GM18861 (cell line): ENCODE measurements around the gene WDR74.
A peak's percentile ranks its signal among the peaks of the same experiment; 100 is the strongest.
"Not testable (repeated sequence)": the region's sequence is repeated elsewhere in the genome, so short reads cannot be mapped to it uniquely, and the experiment has no call there.

Experiments
- ATAC-seq: cut with Tn5 transposase; IDR thresholded peaks from one replicate; pipeline ENCODE4 v1.9.1; 2021; ENCODE audit not compliant: unreplicated experiment

The WDR74 gene

GRCh38 chr11:62842171-62842741, 2.9 kb upstream of the WDR74 start:
- no peak for ATAC-seq

DNA sequence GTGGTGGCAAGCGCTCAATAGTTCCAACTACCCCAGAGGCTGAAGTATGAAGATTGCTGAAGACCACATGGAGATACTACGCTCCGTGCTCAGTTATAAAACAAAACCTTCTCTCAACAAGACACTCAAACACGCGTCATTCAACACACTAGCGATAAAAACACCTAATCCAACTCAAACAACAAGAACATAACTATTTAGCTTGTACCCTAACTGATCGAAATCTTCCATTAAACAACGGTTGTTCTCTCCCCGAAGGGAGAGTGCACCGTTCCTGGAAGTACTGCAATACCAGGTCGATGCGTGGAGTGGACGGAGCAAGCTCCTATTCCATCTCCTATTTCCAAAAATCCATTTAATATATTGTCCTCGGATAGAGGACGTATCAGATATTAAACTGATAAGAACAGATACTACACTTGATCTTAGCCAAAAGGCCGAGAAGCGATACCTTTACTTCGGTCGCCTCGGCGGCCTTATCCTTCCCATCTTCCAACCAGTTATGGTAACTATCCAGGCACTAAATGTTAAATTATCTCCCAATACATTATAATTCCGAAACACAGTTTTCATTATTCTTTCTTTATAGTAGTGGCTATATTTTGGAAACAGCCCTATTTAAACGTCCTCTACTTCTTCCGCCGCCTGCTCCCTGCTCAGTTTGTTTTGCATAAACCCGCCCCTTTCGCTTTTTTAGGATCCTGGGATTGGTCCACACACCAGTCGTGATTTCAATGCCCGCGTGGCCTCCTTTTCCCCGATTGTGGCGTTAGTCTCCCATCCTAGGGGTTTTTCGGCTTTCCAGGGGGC, 2.2 kb upstream of the WDR74 start:
- ATAC-seq = peak; percentile 54

DNA sequence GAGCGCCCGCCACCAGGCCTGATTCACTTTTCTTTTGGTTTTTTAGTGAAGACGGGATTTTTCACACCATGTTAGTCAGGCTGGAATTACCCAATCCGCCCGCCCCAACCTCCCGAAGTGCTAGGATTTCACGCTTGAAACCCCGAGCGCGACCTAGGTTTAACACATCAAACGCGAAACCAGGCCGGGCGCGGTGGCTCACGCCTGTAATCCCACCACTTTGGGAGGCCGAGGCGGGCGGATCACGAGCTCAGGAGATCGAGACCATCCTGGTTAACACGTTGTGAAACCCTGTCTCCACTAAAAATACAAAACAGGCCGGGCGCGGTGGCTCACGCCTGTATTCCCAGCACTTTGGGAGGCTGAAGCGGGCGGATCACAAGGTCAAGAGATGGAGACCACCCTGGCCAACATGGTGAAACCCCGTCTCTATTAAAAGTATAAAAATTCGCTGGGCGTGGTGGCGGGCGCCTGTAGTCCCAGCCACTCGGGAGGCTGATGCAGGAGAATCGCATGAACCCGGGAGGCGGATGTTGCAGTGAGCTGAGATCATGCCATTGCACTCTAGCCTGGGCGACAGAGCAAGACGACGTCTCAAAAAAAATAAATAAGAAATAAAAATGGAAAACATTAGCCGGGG, 1.5 kb upstream of the WDR74 start:
- not testable (repeated sequence) for ATAC-seq

DNA sequence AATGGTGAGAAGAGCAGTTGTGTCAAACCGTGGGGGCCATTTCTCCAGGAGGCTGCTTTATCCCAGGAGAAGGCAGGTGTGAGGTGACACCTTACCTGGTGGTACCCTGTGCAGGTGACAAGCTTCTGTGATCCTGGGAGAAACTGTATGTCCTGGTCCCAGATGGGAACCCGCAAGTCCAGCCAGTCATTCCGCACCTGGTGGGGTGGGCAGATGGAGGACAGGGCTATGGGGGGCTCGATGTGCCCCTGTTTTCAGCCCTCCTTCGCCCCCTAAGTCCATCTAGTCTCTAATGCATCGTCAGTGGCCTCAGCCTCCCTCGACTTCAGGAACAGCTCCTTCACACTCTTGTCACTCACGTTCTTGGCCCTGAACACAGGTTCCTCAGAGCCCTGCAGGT, 4.1 kb downstream of the WDR74 start:
- ATAC-seq = no peak

GRCh38 chr11:62832336-62833234, 6.8 kb downstream of the WDR74 start, which contains the start of gene TEX54:
Gene TEX54, minus strand, starts transcription at chr11:62832841.
- ATAC-seq = no peak

GRCh38 chr11:62831520-62832335, 7.7 kb downstream of the WDR74 start, which contains the start of gene STX5:
Gene STX5, minus strand, starts transcription at chr11:62832051. Its CDS starts 808 bp downstream, at chr11:62831243.
- ATAC-seq = peak; percentile 67

DNA sequence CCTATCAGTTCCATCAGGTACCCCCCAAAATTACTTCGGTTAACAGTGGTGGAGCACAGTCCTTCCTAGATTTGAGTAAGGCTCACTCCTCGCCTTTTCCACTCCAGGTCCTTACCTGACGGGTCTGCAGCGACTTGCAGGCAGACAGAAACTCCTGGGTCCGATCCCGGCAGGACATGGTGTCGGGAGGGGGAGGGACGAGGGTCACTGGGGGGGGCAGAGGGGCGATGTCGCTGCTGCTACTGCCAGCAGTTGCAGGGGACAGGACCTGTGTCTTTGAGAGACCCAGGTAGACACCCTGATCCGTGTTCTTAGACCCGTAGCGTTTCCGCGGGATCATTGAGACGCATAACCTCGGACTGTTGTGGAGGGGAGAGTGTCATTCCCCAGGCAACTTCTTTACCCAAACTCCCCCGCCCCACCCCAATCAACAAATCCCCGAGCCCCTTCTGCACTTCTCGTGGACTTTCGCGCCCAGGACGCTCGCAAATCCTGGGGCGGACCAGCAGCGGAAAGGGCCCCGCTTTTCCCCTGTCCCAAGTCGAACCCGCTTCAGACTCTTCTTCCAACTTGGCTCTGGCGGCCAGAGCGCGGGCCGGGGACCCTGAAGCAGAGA, 8.4 kb downstream of the WDR74 start:
- ATAC-seq = no peak

- not testable (repeated sequence) for ATAC-seq
These were observed 11.3 kb downstream of the WDR74 start for GRCh38 chr11:62828130-62828529.

GRCh38 chr11:62823677-62824076, 15.7 kb downstream of the WDR74 start:
- ATAC-seq = no peak

DNA sequence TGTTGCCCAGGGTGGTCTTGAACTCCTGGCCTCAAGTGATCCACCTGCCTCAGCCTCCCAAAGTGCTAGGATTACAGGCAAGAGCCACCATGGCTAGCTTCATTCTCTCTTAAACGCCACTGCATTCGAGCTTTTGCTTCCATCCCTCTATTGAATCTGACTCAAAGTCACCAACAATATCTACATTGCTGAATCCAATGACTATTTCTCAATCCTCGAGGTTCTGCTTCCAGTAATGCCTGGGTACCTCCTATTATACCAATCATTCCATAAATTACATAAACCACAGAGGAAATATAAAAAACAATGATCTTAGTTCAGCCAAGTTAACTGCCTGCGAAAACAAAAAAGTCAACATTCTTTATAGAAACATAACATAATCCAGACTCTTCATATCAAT, 22.3 kb downstream of the WDR74 start:
- no peak for ATAC-seq

GRCh38 chr11:62816557-62816956, 22.8 kb downstream of the WDR74 start:
- ATAC-seq = no peak

- no peak for ATAC-seq
These were observed 27.7 kb downstream of the WDR74 start for GRCh38 chr11:62811659-62812058.

- ATAC-seq = no peak
These were observed 28.6 kb downstream of the WDR74 start for GRCh38 chr11:62810748-62811147.

DNA sequence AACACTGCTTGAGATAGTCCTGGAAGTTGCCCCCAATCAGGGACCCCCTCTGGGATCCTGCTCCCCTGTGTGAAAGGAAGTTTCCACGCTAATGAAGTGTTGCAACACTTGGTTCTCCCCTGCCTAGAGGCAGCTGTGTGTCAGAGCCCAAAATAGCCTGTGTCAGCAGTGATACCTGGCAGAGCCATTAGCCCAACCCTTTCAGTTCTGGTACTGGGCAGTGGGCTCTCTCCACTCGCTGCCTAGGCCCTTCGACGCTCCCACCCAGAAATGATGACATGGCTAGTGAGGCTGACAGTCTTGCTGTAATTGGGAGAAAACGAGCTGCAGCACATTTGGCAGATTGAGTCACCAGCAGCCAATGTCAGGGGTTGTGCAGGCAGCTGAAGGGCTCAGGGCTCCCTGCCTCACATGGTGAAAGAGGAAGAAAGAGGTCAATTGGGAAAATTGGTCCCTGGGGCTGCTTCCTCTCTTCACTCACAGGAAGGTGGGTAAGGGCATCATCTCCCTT, 32.7 kb downstream of the WDR74 start:
- ATAC-seq = no peak

GRCh38 chr11:62805961-62806441, 33.4 kb downstream of the WDR74 start:
- no peak for ATAC-seq

- peak; percentile 84 for ATAC-seq
These were observed 34.1 kb downstream of the WDR74 start, which contains the start of gene NXF1 for GRCh38 chr11:62805076-62805892. Gene NXF1, minus strand, starts transcription at chr11:62805440. Its CDS starts 84 bp downstream, at chr11:62805356.

GRCh38 chr11:62804310-62805075, 34.9 kb downstream of the WDR74 start:
- no peak for ATAC-seq

- ATAC-seq = no peak
These were observed 38.3 kb downstream of the WDR74 start for GRCh38 chr11:62801071-62801470.
